Loucy (cell line): ENCODE results near the gene HYAL4.

Experiments used
- H2AFZ ChIP-seq: fragments of 200-600 bp; sonication (generic); 2 replicates; pipeline ENCODE4 v1.6.0; 2016; ENCODE audit warnings: antibody characterized with exemption, mild to moderate bottlenecking, low read length, moderate library complexity
- H3F3A ChIP-seq: fragments of 200-600 bp; 2 replicates; pipeline ENCODE4 v1.6.0; 2016; ENCODE audit warnings: antibody characterized with exemption, low read depth, mild to moderate bottlenecking
- H3K27me3 ChIP-seq: fragments of 200-600 bp; sonication (generic); 2 replicates; pipeline ENCODE4 v1.6.1; 2014; ENCODE audit warnings: low read length, mild to moderate bottlenecking; ENCODE audit not compliant: insufficient read depth, poor library complexity, severe bottlenecking
- H3K36me3 ChIP-seq: fragments of 200-600 bp; sonication (generic); 2 replicates; pipeline ENCODE4 v1.6.1; 2016; ENCODE audit warnings: low read length; ENCODE audit not compliant: insufficient read depth
- H3K4me1 ChIP-seq: fragments of 200-600 bp; sonication (generic); 2 replicates; pipeline ENCODE4 v1.5.1; 2014; ENCODE audit warnings: low read length, mild to moderate bottlenecking; ENCODE audit not compliant: insufficient read depth, poor library complexity, severe bottlenecking
- H3K4me2 ChIP-seq: fragments of 200-600 bp; sonication (generic); 2 replicates; pipeline ENCODE4 v1.6.0; 2014; ENCODE audit warnings: antibody characterized with exemption, low read length, low read depth, mild to moderate bottlenecking; ENCODE audit not compliant: poor library complexity, severe bottlenecking
- H3K4me3 ChIP-seq: fragments of 200-600 bp; sonication (generic); 2 replicates; pipeline ENCODE4 v1.5.1; 2014; ENCODE audit warnings: low read length, mild to moderate bottlenecking, mixed read lengths; ENCODE audit not compliant: poor library complexity, severe bottlenecking
- H3K79me2 ChIP-seq: fragments of 200-600 bp; sonication (generic); 2 replicates; pipeline ENCODE4 v1.6.1; 2014; ENCODE audit warnings: low read length; ENCODE audit not compliant: insufficient read depth
- H3K9ac ChIP-seq: fragments of 200-600 bp; sonication (generic); 2 replicates; pipeline ENCODE4 v1.6.0; 2014; ENCODE audit warnings: mild to moderate bottlenecking, low read depth, low read length, moderate library complexity; ENCODE audit not compliant: poor library complexity, severe bottlenecking
- H3K9me2 ChIP-seq: fragments of 200-600 bp; sonication (generic); replicated peaks from 2 replicates; pipeline ENCODE4 v1.6.1; 2016; ENCODE audit warnings: low read depth, low read length, mixed read lengths
- H3K9me3 ChIP-seq: fragments of 200-600 bp; sonication (generic); 2 replicates; pipeline ENCODE4 v1.6.1; 2014; ENCODE audit warnings: mild to moderate bottlenecking, antibody characterized with exemption, low read length, low read depth; ENCODE audit not compliant: insufficient read depth
- H4K20me1 ChIP-seq: fragments of 200-600 bp; sonication (generic); 2 replicates; pipeline ENCODE4 v1.6.0; 2014; ENCODE audit warnings: antibody characterized with exemption, low read length, mild to moderate bottlenecking; ENCODE audit not compliant: insufficient read depth, poor library complexity, severe bottlenecking
- CTCF ChIP-seq: fragments of 200-600 bp; sonication (generic); conservative IDR thresholded peaks from 2 replicates; pipeline ENCODE4 v1.5.1; 2014; ENCODE audit warnings: mild to moderate bottlenecking, antibody characterized with exemption, low read length
- EZH2phosphoT487 ChIP-seq: fragments of 200-600 bp; IDR thresholded peaks from 2 replicates; pipeline ENCODE4 v1.6.1; 2018; ENCODE audit warnings: antibody characterized with exemption, mild to moderate bottlenecking, moderate library complexity, borderline replicate concordance

The HYAL4 gene

GRCh38 chr7:123844712-123845219 is at the start of gene HYAL4:
Gene HYAL4, plus strand, starts transcription at chr7:123845169. Its CDS starts 23,105 bp downstream, at chr7:123868274.
- Histone ChIP-seq H3K4me2 (no peak within 1 kb of the TSS), H3K4me1 (no peaks in the 10 kb centered on the region), H3K4me3 (no peak within 1 kb of the TSS), H2AFZ (no peak within 1 kb of the TSS), H3K36me3 (no peaks in the 10 kb centered on the region), H3K79me2 (no peaks in the 10 kb centered on the region), H3K9me3 (no peaks in the 10 kb centered on the region), H3F3A (no peaks in the 10 kb centered on the region), H4K20me1 (no peaks in the 10 kb centered on the region), H3K27me3 (no peaks in the 10 kb centered on the region), H3K9me2 (no peaks in the 10 kb centered on the region), H3K9ac (no peak within 1 kb of the TSS)
- no peak for TF ChIP-seq EZH2phosphoT487
- no peak for TF ChIP-seq CTCF

- H3F3A ChIP-seq = no peaks in the 10 kb centered on the region
- no peaks in the 10 kb centered on the region for H3K79me2 ChIP-seq
- TF ChIP-seq CTCF = no peak
- TF ChIP-seq EZH2phosphoT487 = no peak
- H4K20me1 ChIP-seq = no peaks in the 10 kb centered on the region
- no peaks in the 10 kb centered on the region for H3K36me3 ChIP-seq
- no peaks in the 10 kb centered on the region for H3K9me3 ChIP-seq
- no peak overlapping the region for H3K9ac ChIP-seq
- no peak overlapping the region for H2AFZ ChIP-seq
- H3K4me3 ChIP-seq = no peak overlapping the region
- no peak overlapping the region for H3K4me2 ChIP-seq
- H3K27me3 ChIP-seq = no peaks in the 10 kb centered on the region
- H3K4me1 ChIP-seq = no peaks in the 10 kb centered on the region
- no peaks in the 10 kb centered on the region for H3K9me2 ChIP-seq
Observed at GRCh38 chr7:123795917-123796316, 49.1 kb upstream of the HYAL4 start.

GRCh38 chr7:123796568-123796967 is 48.4 kb upstream of the HYAL4 start:
- Histone ChIP-seq H3K9ac (no peak overlapping the region), H3F3A (no peaks in the 10 kb centered on the region), H3K4me1 (no peaks in the 10 kb centered on the region), H3K4me3 (no peak overlapping the region), H4K20me1 (no peaks in the 10 kb centered on the region), H3K79me2 (no peaks in the 10 kb centered on the region), H3K4me2 (no peak overlapping the region), H3K9me3 (no peaks in the 10 kb centered on the region), H3K27me3 (no peaks in the 10 kb centered on the region), H3K9me2 (no peaks in the 10 kb centered on the region), H3K36me3 (no peaks in the 10 kb centered on the region), H2AFZ (no peak overlapping the region)
- TF ChIP-seq CTCF = no peak
